ENCODE measurements around the gene NECTIN1.

Gene NECTIN1

DNA sequence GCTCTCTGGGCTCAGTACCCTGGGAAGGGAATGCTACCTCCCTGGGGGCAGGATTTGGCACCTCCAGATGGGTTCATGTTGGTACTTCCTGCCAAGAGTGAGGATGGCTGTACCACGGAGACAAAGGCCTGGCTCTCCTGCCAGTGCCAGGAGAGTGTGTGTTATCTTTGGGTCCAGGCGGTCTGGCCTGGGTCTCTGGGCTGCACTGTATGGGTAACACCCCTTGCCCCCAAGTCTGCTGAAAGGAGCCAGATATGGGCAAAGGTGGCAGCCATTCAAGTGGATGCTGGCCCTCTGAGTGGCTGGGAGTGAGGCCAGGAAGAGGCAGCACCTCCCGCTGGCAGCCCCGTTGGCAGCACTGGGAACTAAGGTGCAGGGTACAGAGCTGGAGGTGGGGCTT, 91.5 kb downstream of the NECTIN1 start:
- DNase-seq: no peak

DNA sequence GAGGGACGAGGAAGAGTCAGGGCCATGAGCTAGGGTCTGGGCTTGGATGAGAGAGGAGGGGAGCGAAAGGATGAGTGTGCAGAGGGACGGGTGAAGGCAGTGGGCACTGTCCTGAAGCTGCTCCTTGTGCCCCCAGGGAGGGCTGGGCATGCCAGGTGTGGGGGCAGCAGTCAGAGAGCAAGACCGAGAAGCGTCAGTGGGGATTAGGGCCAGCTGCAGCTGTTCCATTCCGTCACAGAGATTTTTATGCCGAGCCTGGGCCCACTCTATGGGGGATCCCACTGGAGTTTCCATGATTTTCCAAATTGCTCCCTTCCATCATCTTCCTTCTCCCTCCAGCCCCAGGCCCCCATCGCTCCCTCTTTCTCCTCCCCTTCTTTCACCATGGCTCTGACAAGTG, 93.2 kb downstream of the NECTIN1 start:
- DNase-seq: no peak

DNA sequence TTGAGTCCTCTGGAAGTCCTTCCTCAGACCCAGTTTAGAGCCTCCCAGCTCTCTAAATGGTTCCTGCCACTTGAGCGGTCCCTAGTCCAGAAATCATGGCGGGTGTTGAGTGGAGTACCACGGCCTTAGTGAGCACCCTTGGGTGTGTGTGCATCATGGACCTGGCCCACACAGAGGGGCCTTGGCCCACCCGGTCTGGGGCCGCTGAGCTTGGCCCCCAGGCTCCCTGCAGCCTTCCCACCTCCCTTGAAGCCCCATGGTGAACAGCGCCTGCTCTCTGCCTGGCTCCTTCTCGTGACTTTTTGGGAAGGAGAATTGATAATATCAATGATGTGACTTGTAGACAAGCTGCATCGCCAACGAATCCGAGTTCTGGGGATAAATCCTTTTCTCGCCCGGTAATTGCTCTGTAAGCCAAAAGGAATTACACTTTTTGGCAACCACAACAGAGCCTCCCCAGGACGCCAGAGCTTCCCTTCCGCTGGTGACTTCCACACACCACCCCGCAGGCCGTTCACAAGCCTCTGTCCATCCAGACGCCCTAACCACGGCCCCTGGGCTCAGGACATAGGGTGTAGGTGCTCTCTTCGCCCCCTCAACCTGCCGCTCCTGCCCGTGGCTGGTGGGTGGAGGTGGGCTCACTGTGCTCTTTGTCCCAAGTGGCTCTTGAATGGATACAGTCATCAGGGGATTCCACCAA, 93.8 kb downstream of the NECTIN1 start:
- DNase-seq: no peak

DNA sequence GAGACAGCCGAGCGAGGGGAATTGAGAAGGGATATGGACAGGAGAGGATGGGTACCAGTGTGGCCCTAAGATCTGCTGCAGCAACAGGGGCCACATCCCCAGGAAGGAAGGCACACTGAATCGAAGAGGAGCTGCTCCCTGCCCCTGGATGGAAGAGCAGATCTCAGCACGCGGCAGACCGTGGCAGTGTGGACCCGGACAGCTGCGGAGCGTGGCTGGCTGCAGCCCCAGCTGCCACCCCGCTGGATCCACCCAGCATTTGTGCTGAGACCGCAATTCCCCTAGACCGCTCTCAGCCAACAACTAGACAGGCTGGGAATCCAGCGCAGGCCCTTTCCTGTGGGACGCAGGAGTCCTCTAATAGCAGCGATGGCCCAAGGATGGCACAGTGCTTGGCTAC, 94.7 kb downstream of the NECTIN1 start:
- DNase-seq: no peak

DNA sequence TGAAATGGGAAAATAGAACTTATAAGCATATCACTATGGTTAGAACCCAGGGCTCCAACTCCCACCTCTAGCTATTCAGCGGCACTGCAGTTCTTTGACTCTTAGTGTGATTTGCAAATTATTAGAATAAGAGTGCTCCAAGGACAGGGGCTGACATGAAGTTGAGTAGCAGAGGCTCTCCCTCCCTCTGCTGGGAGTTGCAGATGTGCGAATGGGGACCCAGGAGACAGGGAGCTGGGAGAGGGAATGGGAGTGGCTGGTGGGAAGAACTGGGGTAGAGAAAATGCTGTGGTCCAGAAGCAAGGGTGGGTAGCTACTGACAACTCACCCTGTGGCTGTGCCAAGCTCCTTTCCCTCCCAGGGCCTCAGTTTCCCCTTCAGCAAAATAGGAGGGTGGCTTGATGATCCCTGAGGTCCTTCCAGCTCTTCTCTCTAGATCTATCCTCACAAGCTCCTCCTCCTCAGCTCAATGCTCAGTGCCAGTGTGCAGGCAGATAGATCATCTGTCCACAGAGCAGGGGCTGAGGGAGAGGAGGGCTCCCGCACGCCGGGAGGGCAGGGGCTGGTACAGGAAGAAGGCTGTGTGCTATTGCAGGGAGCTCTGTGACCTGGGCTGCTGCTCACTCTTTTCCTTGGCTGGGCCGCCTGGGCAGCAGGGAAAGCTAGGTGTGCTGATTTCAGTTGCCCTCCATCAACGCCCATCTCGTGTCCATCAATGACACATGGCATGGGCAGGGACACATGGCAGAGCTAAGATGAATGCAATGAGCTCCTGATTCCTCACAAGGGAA, 99.0 kb downstream of the NECTIN1 start:
- no peak for DNase-seq

DNA sequence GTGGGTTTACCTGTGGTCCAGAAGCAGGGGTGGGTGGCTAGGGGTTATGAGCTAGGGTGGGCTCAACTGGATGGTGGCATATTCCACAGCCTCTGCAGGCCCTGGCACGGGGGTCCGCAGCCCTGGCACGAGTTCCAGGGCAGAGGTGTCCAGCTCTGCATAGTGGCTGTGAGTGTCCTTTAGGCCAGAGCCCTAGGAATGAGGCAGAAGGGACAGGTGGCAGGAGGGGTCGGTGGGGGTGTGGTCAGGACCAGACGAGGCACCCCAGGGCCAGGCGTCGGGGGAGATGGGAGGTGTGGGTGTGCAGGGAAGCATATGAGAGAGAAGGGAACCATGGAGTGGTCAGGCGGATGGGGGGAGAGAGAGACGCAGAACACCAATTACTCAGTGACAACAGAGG, 99.9 kb downstream of the NECTIN1 start:
- no peak for DNase-seq

DNA sequence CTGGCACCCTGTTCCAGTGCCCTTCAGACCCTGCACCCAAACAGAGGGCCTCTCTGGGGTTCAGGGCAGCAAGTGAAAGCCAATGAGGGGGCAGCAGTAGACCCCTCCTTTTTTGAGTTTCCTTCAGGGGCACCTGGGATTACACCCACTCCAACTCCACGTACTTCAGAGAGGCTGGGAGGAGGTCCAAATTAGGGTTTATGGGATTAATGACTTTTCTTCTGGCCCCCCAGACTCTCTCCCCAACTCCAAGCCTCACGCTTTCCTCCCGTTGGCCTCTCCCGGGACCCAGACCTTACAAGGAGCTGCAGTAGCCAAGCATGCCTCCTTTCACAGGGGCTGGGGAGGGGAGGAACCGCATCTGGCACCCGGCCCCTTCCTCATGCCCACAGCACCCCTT, 101.7 kb downstream of the NECTIN1 start:
- no peak for DNase-seq

DNA sequence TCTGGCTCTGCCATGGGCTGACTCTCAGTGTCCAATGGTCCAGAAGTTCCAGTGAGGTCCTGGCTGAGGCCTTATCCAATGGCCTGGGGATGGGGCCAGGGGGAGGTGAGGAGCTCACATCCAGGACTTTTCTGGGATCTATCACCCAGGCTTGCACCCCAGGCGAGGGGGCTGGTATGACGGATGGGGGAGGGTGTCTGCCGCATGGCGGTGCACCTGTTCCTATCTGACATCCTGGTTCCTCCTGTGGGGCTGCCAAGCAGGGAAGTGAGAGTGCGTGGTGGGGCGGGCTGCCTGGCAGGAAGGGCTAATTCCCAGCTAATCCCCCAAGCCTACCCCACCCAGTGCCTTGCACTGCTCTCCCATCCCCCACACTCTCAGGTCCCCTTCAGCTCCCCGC, 102.1 kb downstream of the NECTIN1 start:
- no peak for DNase-seq

DNA sequence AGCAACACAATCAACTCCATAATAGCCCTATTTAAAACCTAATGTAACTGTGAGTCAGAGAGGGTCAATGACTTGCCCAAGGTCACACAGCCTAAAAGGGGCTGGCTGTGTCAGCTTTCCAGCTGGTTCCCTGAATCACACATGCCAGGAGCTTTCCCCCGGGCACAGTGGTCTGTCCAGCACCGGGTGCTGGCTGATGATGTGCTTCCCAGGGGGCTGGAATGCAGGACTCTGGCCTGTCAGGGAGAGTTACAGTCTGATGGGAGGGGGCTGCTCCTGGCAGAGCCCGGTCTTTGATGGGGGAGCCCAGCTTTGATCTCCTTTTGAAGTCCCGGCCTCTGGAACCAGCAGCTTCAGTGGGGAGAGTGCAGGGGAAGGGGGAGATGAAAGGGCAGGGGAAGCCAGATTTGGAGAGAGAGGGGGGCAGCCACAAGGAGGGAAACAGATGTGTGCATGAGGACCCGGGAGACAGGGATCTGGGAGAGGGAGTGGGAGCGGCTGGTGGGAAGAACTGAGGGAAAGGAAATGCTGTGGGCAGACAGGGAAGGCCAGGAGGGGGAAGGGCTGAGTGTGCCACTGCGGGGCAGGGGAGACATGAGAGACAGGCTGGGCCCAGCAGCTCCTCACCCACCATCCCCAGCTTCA, 102.7 kb downstream of the NECTIN1 start:
- no peak for DNase-seq

DNA sequence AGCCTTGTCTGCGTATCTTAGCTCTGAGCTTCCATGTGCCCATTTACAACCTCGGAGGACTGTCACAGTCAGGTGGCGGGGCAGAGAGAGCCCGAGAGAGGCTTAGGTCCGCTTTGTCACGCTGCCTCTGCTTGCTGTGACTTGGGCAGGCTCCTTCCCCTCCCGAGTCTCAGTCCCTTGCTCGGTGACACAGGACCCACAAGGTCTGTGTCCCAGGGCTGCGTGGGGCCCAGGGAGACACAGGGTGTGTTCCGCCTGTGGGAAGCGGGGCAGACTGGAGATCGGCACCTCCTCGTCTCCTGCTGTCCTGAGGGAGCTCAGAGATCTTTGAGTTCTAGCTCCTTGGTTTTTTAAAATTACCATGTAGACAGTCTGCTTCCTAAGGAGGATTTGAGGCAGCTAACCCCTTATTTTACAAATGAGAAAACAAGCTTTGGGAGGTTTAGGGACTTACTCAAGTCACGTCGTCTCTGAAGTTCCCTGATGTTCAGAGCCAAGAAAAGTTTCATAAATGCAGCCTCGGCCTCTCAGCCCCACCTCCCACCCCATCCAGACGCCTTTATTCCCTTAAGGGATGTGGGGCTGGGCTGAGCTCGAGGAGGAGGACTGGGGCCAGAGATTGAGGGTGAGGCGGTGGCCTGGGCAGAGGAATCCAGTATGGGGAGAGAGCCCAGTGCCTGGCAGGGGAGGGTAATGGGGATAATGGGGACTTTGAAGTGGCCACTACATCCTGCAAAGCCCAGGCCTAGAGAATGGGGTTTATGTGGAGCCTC, 103.6 kb downstream of the NECTIN1 start:
- DNase-seq: no peak

DNA sequence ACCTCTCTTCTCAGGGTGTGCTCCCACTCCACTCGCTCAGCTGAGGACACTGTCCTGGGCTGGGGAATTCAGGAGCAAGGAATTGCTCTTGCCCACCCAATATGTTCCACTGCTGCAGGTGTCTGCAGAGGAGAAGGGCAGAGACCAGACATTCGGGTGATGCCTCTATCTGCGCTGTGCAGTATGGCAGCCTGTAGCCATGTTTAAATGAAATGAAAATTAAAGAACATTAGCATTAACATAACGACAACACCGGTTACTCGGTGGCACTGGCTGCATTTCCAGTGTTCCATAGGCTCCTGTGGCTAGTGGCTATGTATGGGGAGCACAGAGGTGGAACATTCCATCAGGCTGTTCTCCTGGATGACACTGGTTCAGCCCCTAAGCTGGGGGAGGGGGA, 104.4 kb downstream of the NECTIN1 start:
- no peak for DNase-seq

DNA sequence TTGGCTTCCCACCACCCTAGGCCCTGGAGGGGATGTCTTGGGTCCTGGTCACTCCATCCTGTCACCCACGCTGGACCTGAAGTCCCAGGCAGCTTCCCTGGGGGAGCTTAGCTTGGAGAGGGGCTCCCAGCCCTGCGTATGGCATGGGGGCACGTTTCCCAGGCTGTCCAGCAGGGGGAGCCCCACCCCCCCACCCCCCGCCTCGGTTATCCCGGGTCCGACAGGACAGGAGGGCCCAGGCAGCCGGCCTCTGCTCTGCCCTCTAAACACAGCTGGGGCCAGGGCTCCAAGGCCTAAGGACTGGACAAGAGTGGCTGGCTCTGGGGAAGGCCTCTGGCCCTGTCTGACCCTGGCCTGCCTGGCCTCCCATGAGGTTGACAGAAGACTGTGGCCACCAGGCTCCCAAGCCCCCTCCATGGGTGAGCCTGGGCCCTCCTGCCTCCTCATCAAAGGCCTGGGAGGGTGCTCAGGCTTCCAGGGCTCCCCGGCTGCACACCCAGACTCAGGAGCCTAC, 104.8 kb downstream of the NECTIN1 start:
- DNase-seq: no peak

DNA sequence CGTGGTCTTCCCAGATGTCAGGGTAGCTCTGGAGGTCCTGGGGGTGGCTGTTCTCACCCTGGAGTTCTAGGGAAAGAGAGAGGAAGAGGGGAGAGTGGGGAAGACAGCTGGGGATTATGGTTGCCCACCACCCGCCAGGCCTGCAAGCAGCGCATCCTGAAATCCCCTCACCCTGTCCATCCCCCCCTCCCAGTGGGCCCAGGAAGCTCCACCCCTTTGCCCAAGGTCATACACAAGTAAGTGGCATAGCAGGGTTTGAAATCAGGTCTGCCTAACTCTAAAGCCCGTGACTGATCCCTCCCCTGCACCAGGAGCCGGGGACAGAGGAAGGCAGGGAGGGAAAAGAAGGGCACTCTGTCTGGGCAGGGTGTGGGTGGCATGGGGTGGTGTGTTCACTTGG, 105.3 kb downstream of the NECTIN1 start:
- DNase-seq: no peak

DNA sequence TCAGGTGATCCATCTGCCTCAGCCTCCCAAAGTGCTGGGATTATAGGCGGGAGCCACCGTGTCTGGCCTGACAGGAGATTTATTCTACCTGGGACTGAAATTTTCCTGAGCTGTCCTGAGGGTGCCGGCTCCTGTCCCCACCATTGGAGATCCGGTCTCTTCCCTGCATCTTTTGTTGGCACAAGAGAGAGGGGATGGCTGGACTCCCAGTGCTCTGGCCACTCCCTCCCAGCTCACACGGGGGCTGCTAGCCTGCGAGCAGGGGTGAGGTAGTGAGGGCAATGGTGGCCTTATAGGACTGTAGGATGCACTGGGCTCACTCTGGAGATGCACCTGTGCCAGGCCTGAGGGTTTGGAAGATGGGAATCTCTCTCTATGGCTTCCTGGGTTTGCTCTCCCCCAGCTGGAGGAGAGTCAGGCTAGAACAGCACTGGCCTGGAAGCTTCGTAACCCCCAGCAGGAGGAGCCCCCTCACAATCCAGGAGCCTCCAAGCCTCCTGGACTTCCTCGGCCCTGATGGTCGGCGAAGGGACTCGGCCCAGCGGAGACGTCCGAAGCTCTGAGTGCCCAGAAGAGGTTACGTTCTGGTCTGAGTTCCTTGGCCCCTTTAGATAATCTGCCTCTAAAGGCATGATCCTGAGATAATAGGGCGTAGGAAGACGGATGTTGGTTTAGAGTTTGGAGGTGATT, 106.4 kb downstream of the NECTIN1 start:
- DNase-seq: no peak

DNA sequence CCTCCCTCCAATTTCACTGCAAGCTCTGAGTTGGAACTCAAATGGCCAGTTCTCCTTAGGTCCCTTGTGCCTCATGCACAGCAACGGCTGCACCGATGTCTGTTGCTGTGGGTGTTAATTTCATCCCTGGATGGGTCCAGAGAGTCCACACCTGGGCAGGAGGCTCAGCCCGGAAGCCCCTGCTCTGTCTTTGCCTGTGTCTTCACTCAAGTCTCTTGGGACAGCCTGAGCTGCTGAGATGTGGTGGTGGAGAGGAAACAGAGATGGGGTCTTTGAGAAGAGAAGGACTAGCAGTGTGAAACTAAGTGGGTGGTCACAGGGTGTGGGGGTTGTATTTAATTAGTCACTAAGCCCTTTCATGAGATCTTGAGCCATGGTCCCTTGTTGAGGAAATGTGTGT, 109.3 kb downstream of the NECTIN1 start:
- DNase-seq: no peak

DNA sequence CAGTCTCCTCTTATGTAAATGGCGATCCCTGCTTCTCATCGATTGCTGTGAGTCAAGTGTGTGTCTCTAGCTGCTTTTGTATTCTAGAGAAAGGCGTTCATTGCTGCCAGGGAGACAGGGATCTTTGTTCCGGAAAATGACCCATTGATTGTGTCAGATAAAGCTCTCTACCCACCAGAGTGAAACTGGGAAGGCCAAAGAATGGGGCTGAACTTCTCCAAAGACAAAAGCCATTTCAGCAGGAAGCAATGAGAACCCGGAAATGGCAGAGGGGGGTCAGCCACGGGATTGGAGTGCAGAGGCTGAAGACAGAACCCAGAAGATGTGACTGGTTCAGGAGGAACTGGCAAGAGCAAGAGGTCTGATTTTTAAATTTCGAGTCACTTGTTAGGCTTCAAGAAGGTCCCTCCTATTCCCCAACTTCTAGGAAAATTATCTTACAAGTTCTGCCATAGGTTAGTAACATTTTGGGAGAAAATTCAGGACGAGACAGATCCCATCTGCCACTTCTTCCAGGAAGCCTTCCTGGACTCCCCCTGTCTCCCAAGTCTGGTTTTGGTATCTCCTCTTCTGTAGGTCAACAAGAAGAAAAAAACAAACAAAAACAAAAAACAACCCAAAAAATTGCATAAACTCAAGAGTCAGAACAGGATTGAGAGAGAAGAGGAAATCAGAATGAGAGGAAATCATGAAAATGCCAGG, 110.6 kb downstream of the NECTIN1 start:
- DNase-seq: no peak

DNA sequence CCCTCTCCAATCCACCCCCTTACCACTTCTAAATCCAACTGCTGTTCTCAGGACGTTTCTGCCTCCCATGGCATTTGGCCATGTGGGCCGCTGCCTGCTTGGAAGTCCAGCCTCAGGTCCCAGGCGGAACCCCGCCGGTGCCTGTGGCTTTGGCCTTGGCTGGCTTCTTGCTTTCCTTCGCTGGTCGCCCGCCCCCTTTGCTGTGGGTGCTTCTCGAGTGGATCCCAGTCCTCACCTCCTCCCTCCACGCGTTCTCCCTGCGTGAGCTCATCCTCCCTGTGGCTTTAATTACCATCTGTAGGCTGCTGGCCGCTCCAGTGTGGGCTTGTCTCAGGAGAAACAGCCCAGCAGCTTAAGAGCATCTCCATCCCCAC, 111.7 kb downstream of the NECTIN1 start:
- no peak for DNase-seq

DNA sequence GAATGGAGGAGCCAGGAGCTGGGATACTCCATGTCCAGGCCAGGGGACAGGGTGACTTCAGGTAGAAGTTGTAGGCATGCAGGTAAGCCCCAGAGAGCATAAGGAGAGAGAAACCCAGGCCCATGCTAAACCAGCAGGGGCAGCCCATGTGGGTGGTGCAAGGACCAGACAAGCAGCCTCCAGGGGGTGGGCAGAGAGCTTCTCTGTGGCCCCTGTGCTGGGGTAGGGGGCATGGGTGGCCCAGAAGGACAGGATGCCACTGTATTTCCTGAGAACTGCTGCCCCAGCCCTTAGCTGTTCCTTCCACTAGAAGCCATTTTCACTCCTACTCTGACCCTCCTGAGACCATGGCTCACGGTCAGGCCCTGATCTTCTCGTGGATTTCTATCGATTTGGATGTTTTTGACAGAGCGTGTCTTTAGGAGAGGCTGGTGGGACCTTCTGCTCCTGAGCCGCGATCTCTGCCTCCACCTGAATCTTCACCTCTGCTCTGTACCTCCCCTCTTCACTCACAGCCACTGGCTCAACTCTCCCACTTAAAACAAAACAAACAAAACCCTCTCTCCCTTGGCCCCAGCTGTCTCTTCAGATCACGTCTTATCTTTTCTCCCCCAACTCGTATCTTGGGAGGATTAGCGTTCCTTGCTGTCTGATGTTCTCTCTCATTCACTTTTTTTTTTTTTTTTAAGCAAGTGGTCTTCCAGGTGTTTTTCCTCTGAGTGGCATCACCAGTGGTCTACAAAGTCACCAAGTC, 112.2 kb downstream of the NECTIN1 start:
- DNase-seq: no peak

DNA sequence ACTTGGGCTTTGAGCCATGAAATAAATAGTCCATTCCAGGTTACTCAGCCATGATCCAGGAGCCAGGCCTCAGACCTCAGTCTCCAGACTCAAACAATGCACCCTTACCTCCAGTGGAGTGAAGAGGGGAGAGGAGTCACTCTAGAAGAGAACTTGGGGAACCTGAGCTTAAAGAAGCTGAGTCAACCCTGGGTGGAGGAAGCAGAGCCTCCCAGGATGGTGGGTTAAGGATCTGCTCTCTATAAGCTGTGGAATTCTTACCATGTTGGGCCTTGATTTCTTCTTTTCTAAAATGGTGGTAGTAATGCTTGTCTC, 113.2 kb downstream of the NECTIN1 start:
- DNase-seq: no peak

DNA sequence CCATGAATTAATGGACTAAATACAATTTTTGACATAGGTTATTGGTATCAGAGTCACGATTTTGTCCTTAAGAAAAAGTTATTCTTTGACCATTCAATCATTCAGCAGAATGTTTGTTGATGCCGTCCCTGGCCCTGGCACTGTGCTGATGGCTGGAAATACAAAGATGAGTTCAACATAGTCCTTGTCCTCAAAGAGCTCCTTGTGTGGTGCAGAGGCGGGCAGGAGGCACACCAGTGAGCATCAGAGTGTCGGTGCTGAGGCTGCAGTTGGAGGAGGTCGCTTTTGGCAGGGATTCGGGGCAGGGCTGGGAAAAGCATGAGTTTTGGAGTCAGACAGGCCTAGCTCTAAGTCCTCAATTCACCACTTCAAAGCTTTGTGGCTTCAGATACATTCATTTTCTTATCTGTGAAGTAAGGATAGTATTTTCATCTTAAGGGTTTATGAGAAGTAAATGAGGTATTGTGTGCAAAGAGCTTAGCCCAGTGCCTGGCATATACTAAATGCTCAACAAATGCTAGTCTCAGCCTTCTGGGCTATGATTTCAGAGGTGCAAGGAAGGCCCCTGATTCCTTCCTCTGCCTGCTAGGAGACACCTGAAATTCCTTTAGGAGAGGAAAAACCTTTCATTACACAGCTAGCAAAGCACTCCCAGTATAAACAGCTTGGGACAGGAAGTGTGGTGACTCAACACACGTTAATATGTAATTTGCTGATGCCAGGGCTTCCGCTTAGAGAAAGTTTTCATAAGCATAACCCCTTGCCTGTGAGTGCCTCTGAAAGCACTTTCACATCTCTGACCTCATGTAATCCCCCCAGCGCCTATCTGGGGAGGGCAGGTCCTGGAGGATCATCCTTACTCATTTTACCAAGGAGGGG, 113.8 kb downstream of the NECTIN1 start:
- no peak for DNase-seq
